Transverse colon (tissue), 4 donors: ENCODE measurements around the gene PDE4D. TPM values are rescaled to one million over a fixed set of nuclear protein-coding genes. Genes with fewer than 3 reads are reported as not detected.
A peak's percentile ranks its signal among the peaks of the same experiment; 100 is the strongest.

Experiments
- DNase-seq: peaks from one replicate; pipeline ENCODE4 v3.0.0-alpha.2; 2019
- H3K27ac ChIP-seq, 4 donors: fragments of 200-600 bp; sonication (generic); 2 replicates each; pipeline ENCODE4 v1.5.1; 2016 to 2018; ENCODE audit warnings: inconsistent platforms in 4 of 4
- H3K27me3 ChIP-seq: fragments of 200-600 bp; sonication (generic); 2 replicates; pipeline ENCODE4 v1.5.1; 2017; ENCODE audit warnings: inconsistent platforms
- H3K36me3 ChIP-seq, 4 donors: fragments of 200-600 bp; sonication (generic); 2 replicates each; pipeline ENCODE4 v1.5.1; 2017 to 2019; ENCODE audit warnings: inconsistent platforms in 4 of 4
- H3K4me1 ChIP-seq, 4 donors: fragments of 200-600 bp; sonication (generic); 2 replicates each; pipeline ENCODE4 v1.5.1; 2017 to 2020; ENCODE audit warnings: inconsistent platforms in 4 of 4
- H3K4me3 ChIP-seq, 4 donors: fragments of 200-600 bp; sonication (generic); 1 replicate in 1 of 4; 2 replicates in 3 of 4; pipeline versions ENCODE4 v1.5.1 to v1.6.1; 2017 to 2019; ENCODE audit warnings: inconsistent platforms in 4 of 4
- H3K9me3 ChIP-seq, 2 donors: fragments of 200-600 bp; sonication (generic); 2 replicates each; pipeline ENCODE4 v1.5.1; 2017 to 2019; ENCODE audit warnings: inconsistent platforms in 2 of 2
- EP300 ChIP-seq: sonication (generic); formaldehyde crosslinking; IDR thresholded peaks from one replicate; pipeline ENCODE4 v1.6.1; 2017; ENCODE audit warnings: antibody characterized with exemption, low read depth
- POLR2A ChIP-seq: fragments of 450-650 bp; IDR thresholded peaks from one replicate; pipeline ENCODE4 v1.6.1; 2016; ENCODE audit warnings: antibody characterized with exemption, mild to moderate bottlenecking, moderate library complexity
- POLR2AphosphoS5 ChIP-seq, 3 donors: sonication (generic); formaldehyde crosslinking; IDR thresholded peaks; one replicate each; pipeline ENCODE4 v1.6.1; 2016; ENCODE audit warnings: antibody characterized with exemption in 3 of 3
- WGBS, 2 donors: methylation state at CpG; one replicate each; pipeline ENCODE4 v1.1.5; 2018; ENCODE audit warnings: low coverage in 1 of 2; 5-methylcytosine and 5-hydroxymethylcytosine counted together
- in situ Hi-C, 4 donors: fragments of 200-750 bp; cut with MboI; loops; one replicate each; pipeline versions ENCODE4 v1.15.0 to v1.15.1; 2017; ENCODE audit warnings: low sequenced_read_pairs in 3 of 4, low pct_ligation_motif_present in 1 of 4, low pct_unique_long_range_greater_than_20kb in 1 of 4
- intact Hi-C: fragments of 100-400 bp; cut with DNase I; formaldehyde crosslinking; loops from one replicate; pipeline ENCODE4 v1.15.1; 2023; ENCODE audit warnings: low total_unique reads
- total RNA-seq, 4 donors: library from RNA; depleted of rRNA; stranded (reverse); fragments of >200 nt; gene quantifications; one replicate each; pipeline ENCODE4 v1.1.0, GENCODE V29; 2016
- TF ChIP-seq, protein P1 (sequence below), 5 experiments: fragments of 200-600 bp in 3 of 5; fragments of 450-650 bp in 2 of 5; sonication (generic) in 3 of 5; IDR thresholded peaks; 1 replicate in 2 of 5; 2 replicates in 3 of 5; pipeline ENCODE4 v1.5.1; 2016 to 2017; ENCODE audit warnings: antibody characterized with exemption in 5 of 5, inconsistent platforms in 3 of 5, mild to moderate bottlenecking in 2 of 5, moderate library complexity in 1 of 5

The PDE4D gene
- total RNA-seq, 4 donors from 2014 or later: 47.0 to 302 (median 73.6) TPM

DNA sequence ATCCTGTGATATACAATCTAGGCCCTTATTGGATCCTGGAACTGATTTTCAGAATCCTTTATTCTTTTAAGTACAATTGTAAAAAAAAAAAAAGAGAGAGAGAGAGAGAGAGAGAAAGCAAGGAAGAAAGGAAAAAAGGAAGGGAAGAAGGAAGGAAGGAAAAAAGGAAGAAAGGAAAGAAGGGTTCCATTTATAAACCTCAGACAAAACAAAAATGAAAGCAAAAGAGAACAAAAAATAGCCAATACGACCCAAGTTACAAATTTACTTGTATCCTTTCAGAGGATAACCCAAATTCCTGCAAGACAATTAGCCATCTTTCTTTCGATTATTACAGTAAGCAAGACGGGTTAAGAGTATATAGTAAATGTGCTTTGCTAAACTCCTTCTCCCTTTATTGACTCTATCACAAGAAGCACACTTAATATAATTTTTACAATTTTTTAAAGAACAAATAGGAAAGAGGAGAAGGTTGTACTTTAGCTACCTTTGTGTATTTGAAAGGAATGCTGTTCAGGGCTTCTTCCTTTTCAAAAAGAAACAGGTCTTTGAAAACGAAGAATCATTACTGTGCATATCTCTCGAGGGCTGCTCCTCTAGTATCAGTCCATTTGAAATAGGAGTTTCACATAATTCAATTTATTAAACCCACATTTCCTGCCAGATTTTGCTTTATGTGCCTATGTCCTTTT, 767.4 kb downstream of the PDE4D start:
- WGBS, 2 donors: 57 to 63% methylated on average over 5 of the region's 5 CpGs
- no peaks in the 10 kb centered on the region for H3K36me3 ChIP-seq
- H3K27me3 ChIP-seq: no peaks in the 10 kb centered on the region
- H3K4me1 ChIP-seq: peaks cover 18 to 51% (median 22%) of the 10 kb centered on the region in 4 donors
- no peaks in the 10 kb centered on the region for H3K9me3 ChIP-seq
- TF ChIP-seq POLR2AphosphoS5 (IDR thresholded peaks at IDR 0.05): no peak
- TF ChIP-seq POLR2A: no peak
- TF ChIP-seq, protein P1, sequence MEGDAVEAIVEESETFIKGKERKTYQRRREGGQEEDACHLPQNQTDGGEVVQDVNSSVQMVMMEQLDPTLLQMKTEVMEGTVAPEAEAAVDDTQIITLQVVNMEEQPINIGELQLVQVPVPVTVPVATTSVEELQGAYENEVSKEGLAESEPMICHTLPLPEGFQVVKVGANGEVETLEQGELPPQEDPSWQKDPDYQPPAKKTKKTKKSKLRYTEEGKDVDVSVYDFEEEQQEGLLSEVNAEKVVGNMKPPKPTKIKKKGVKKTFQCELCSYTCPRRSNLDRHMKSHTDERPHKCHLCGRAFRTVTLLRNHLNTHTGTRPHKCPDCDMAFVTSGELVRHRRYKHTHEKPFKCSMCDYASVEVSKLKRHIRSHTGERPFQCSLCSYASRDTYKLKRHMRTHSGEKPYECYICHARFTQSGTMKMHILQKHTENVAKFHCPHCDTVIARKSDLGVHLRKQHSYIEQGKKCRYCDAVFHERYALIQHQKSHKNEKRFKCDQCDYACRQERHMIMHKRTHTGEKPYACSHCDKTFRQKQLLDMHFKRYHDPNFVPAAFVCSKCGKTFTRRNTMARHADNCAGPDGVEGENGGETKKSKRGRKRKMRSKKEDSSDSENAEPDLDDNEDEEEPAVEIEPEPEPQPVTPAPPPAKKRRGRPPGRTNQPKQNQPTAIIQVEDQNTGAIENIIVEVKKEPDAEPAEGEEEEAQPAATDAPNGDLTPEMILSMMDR (IDR thresholded peaks at IDR 0.05): no peak
- no peak for TF ChIP-seq EP300
- H3K4me3 ChIP-seq: no peak overlapping the region
- in situ Hi-C loops: no loop called here
- intact Hi-C loops: loop anchor here (2.0 kb wide), 1 partner anchor 87 kb away; no protein-coding TSS in a partner anchor
- no peak for DNase-seq
- peak overlapping the region; percentile 83 to 87 (median 87) for H3K27ac ChIP-seq

DNA sequence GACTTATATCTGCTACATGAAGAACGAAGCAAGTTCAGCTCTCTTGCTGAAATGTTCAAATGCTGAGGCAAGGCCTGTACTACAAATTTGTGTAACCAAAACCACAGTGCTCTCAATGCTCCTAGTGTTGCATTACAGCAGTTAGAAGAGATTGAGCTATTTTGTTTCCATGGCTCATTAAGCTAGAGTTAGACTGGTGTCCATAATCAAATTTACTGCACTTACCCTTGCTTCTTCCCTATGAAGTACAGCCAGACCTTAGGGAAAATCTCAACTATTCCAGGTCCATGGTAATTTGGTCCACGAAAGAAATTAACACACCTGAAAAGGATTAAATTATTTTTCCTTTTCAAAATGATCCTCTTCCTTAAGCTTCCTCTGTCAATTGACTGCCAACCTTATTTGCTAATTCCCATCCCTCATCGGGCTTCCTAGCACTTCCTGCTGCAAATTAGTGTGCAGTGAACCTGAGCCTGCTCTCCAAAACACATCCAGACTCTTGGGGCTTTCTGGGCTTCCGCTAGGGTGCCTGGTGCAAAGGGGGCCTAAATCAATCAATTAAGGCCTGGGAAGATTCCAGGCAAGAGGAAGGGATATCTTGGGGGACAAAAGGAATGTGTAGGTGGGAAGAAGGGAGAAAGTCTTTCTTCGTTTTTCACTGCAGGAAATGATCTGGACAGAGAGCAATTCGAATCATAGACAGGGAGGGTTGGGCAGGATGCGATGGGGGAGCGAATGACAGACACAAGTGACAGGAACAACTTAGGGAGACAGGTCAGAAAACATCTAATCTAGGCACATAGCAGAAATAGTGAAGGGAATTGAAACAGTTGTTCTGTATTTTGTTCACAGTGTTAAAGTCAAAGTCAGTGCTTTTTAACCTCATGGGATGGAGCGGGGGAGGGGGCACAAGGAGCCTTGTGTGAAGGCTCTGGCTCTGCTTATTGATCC, 768.2 kb downstream of the PDE4D start:
- WGBS, 2 donors: 68 to 77% methylated on average over 8 to 9 of the region's 9 CpGs
- in situ Hi-C loops: no loop called here
- intact Hi-C loops: no loop called here
- DNase-seq: no peak
- Histone ChIP-seq H3K9me3 (no peaks in the 10 kb centered on the region), H3K36me3 (no peaks in the 10 kb centered on the region), H3K4me1 (peaks cover 18 to 51% (median 22%) of the 10 kb centered on the region in 4 donors), H3K4me3 (no peak overlapping the region), H3K27me3 (no peaks in the 10 kb centered on the region), H3K27ac (peak overlapping the region; percentile 83 to 87 (median 87))
- no peak for TF ChIP-seq POLR2AphosphoS5 (IDR thresholded peaks at IDR 0.05)
- no peak for TF ChIP-seq EP300
- no peak for TF ChIP-seq POLR2A
- TF ChIP-seq, protein P1 (IDR thresholded peaks at IDR 0.05): no peak

DNA sequence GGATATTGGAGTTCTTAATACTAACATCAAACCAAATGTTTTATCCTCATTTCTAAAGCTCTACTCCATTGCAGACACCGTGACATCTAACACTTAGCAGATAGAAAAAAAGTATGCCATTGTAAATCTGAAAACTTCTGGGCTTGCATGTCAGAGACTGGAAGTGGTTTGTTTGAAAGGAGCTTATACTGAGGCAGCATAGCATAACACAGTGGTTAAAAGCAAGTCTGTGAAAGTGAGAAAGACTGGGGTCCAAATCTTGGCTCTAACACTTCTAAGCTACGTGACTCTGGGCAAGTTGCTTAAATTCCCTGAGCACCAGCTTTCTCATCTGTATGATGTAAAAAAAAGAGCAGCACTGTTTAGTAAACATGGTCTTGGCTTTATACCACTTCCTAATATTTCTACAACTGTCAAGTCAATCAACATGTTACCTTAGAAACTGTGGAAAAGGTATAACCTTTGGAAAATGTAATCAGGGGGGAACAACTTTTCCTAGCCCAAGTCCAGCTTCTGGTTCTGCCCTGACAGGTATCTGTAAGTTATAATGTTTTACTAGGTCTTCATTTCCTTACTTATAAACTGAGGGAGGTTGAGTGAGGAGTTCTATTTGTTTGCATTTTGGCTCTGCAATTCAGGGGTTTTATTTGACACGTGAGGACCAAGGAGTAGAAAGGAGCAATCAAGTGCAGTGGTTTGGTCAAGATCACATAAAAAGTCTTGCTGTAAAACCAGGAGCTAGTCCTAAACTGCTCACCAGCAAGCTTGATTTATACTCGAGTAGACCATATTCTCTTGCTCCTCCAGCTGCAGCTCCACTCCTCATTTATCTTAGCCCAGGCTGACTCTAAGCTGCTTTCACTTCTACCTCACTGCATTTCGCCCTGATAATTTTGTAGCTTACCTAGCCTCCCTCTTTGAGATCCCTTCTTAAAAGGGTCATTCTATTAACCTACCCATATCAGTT, 769.6 kb downstream of the PDE4D start:
- DNase-seq: no peak
- in situ Hi-C loops (no loop called here), intact Hi-C loops (no loop called here)
- no peak overlapping the region for H3K4me3 ChIP-seq
- no peaks in the 10 kb centered on the region for H3K9me3 ChIP-seq
- H3K27ac ChIP-seq: peak overlapping the region; percentile 83 to 87 (median 87)
- WGBS, 2 donors: 24 to 45% methylated on average over 4 to 5 of the region's 5 CpGs
- no peaks in the 10 kb centered on the region for H3K36me3 ChIP-seq
- TF ChIP-seq, protein P1 (IDR thresholded peaks at IDR 0.05): no peak
- TF ChIP-seq POLR2AphosphoS5 (IDR thresholded peaks at IDR 0.05): peak in 2 of 3 donors; percentile 24 to 36
- H3K4me1 ChIP-seq: peaks cover 18 to 52% (median 22%) of the 10 kb centered on the region in 4 donors
- H3K27me3 ChIP-seq: no peaks in the 10 kb centered on the region
